Daoy (cell line): ENCODE measurements around the gene ALDH3A1. TPM values are rescaled to one million over a fixed set of nuclear protein-coding genes. Genes with fewer than 3 reads are reported as not detected.

ENCODE experiments used
- DNase-seq: peaks from one replicate; pipeline ENCODE4 v3.0.0-alpha.2; 2015; ENCODE audit warnings: low read depth
- total RNA-seq: library from RNA; depleted of rRNA; stranded (reverse); fragments of >200 nt; shearing (Covaris generic); gene quantifications from 2 replicates; pipeline ENCODE4 v1.2.3, GENCODE V29; 2014

ALDH3A1 gene
- total RNA-seq, 1 experiment from 2014 or later = not detected

GRCh38 chr17:19741832-19742457, 6.2 kb downstream of the ALDH3A1 start:
- DNase-seq = no peak

- no peak for DNase-seq
Measured at GRCh38 chr17:19740933-19741332, 7.2 kb downstream of the ALDH3A1 start.

GRCh38 chr17:19739241-19740201, 8.6 kb downstream of the ALDH3A1 start:
- no peak for DNase-seq

- no peak for DNase-seq
Measured at GRCh38 chr17:19738757-19739156, 9.3 kb downstream of the ALDH3A1 start.

GRCh38 chr17:19738073-19738449, 10.0 kb downstream of the ALDH3A1 start:
- DNase-seq = no peak

- DNase-seq = no peak
Measured at GRCh38 chr17:19737305-19738072, 10.6 kb downstream of the ALDH3A1 start.

GRCh38 chr17:19736071-19736470, 12.0 kb downstream of the ALDH3A1 start:
- no peak for DNase-seq

- no peak for DNase-seq
Measured at GRCh38 chr17:19733953-19734526, 14.1 kb downstream of the ALDH3A1 start.

- DNase-seq = no peak
Measured at GRCh38 chr17:19731626-19732025, 16.5 kb downstream of the ALDH3A1 start.

GRCh38 chr17:19730843-19731242, 17.3 kb downstream of the ALDH3A1 start:
- DNase-seq = no peak

GRCh38 chr17:19729900-19730299, 18.2 kb downstream of the ALDH3A1 start:
- DNase-seq = no peak

- peak; percentile 37 for DNase-seq
Measured at GRCh38 chr17:19728084-19728495, 20.0 kb downstream of the ALDH3A1 start.

- no peak for DNase-seq
Measured at GRCh38 chr17:19727501-19728078, 20.5 kb downstream of the ALDH3A1 start.

GRCh38 chr17:19726631-19727376, 21.3 kb downstream of the ALDH3A1 start:
- DNase-seq = no peak

GRCh38 chr17:19725486-19725885, 22.6 kb downstream of the ALDH3A1 start:
- no peak for DNase-seq

- no peak for DNase-seq
Measured at GRCh38 chr17:19724501-19725420, 23.3 kb downstream of the ALDH3A1 start.

GRCh38 chr17:19723964-19724363, 24.1 kb downstream of the ALDH3A1 start:
- no peak for DNase-seq

- no peak for DNase-seq
Measured at GRCh38 chr17:19720631-19721426, 27.3 kb downstream of the ALDH3A1 start.

- no peak for DNase-seq
Measured at GRCh38 chr17:19720210-19720475, 28.0 kb downstream of the ALDH3A1 start.
